Measurements from ENCODE around the gene MIEN1. TPM values are rescaled to one million over a fixed set of nuclear protein-coding genes. Genes with fewer than 3 reads are reported as not detected.
A peak's percentile ranks its signal among the peaks of the same experiment; 100 is the strongest.

Gene MIEN1
- total and polyA plus RNA-seq, 2 of the 13 experiments (the other 11 are each of a cell fraction or from before 2014, with no cell fraction given), result 40.6 to 56.6 TPM

- no peak; the same call in none of the 2 replicates for TF ChIP-seq ZC3H4 (CRISPR knock-in tag; IDR thresholded peaks at IDR 0.05; ENCODE audit: borderline replicate concordance)
- TF ChIP-seq ZNF569 (CRISPR knock-in tag; IDR thresholded peaks at IDR 0.05; ENCODE audit: borderline replicate concordance), result 0 out of 2 replicates have a peak, but pooled peaks have one; percentile 58
- TF ChIP-seq TAF1 (CRISPR knock-in tag; IDR thresholded peaks at IDR 0.05), result peak; percentile 60
- no peak for TF ChIP-seq CHD4 (IDR thresholded peaks at IDR 0.05; ENCODE audit: borderline replicate concordance, low read length)
- no peak for TF ChIP-seq MATR3 (CRISPR knock-in tag; IDR thresholded peaks at IDR 0.05)
- no peak; the same call in 1 of the 2 replicates for TF ChIP-seq NR2F2 (IDR thresholded peaks at IDR 0.05; ENCODE audit: borderline replicate concordance, low read depth)
- TF ChIP-seq MTA1 (CRISPR knock-in tag; IDR thresholded peaks at IDR 0.05; ENCODE audit: borderline replicate concordance), result peak; percentile 60; the same call in 1 of the 2 replicates
- TF ChIP-seq KDM4B (CRISPR knock-in tag; IDR thresholded peaks at IDR 0.05), result no peak
- no peak for TF ChIP-seq KDM3A (CRISPR knock-in tag; IDR thresholded peaks at IDR 0.05; ENCODE audit: low read depth)
- TF ChIP-seq ZNF703 (CRISPR knock-in tag; IDR thresholded peaks at IDR 0.05; ENCODE audit: borderline replicate concordance), result no peak
- TF ChIP-seq ZNF367 (CRISPR knock-in tag; IDR thresholded peaks at IDR 0.05; ENCODE audit: borderline replicate concordance), result peak; percentile 71; the same call in 1 of the 2 replicates
- no peak; the same call in 1 of the 2 replicates for TF ChIP-seq SIN3B (IDR thresholded peaks at IDR 0.05; ENCODE audit: low read length)
- peak; percentile 55; the same call in 1 of the 2 replicates for TF ChIP-seq IKZF5 (CRISPR knock-in tag; IDR thresholded peaks at IDR 0.05)
- TF ChIP-seq, protein P1, sequence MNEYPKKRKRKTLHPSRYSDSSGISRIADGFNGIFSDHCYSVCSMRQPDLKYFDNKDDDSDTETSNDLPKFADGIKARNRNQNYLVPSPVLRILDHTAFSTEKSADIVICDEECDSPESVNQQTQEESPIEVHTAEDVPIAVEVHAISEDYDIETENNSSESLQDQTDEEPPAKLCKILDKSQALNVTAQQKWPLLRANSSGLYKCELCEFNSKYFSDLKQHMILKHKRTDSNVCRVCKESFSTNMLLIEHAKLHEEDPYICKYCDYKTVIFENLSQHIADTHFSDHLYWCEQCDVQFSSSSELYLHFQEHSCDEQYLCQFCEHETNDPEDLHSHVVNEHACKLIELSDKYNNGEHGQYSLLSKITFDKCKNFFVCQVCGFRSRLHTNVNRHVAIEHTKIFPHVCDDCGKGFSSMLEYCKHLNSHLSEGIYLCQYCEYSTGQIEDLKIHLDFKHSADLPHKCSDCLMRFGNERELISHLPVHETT (CRISPR knock-in tag; conservative IDR thresholded peaks at IDR 0.05), result 0 out of 2 replicates have a peak, but pooled peaks have one; percentile 8
- TF ChIP-seq, protein P2, sequence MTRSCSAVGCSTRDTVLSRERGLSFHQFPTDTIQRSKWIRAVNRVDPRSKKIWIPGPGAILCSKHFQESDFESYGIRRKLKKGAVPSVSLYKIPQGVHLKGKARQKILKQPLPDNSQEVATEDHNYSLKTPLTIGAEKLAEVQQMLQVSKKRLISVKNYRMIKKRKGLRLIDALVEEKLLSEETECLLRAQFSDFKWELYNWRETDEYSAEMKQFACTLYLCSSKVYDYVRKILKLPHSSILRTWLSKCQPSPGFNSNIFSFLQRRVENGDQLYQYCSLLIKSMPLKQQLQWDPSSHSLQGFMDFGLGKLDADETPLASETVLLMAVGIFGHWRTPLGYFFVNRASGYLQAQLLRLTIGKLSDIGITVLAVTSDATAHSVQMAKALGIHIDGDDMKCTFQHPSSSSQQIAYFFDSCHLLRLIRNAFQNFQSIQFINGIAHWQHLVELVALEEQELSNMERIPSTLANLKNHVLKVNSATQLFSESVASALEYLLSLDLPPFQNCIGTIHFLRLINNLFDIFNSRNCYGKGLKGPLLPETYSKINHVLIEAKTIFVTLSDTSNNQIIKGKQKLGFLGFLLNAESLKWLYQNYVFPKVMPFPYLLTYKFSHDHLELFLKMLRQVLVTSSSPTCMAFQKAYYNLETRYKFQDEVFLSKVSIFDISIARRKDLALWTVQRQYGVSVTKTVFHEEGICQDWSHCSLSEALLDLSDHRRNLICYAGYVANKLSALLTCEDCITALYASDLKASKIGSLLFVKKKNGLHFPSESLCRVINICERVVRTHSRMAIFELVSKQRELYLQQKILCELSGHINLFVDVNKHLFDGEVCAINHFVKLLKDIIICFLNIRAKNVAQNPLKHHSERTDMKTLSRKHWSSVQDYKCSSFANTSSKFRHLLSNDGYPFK (CRISPR knock-in tag; IDR thresholded peaks at IDR 0.05; ENCODE audit: borderline replicate concordance), result peak; percentile 60
- no peak for TF ChIP-seq ZNF530 (CRISPR knock-in tag; IDR thresholded peaks at IDR 0.05; ENCODE audit: low read depth)
- peak; percentile 58; the same call in 1 of the 2 replicates for TF ChIP-seq ZNF264 (CRISPR knock-in tag; IDR thresholded peaks at IDR 0.05)
- TF ChIP-seq TBL1XR1 (IDR thresholded peaks at IDR 0.05; ENCODE audit: borderline replicate concordance, low read length, partially characterized antibody), result peak; percentile 28
- peak; percentile 72; the same call in 1 of the 2 replicates for TF ChIP-seq SIN3A (IDR thresholded peaks at IDR 0.05; ENCODE audit: borderline replicate concordance, low read depth, low read length)
- no peak for TF ChIP-seq ZMYM2 (CRISPR knock-in tag; IDR thresholded peaks at IDR 0.05)
- TF ChIP-seq JUN (CRISPR knock-in tag; IDR thresholded peaks at IDR 0.05), result no peak
- TF ChIP-seq MYPOP (CRISPR knock-in tag; IDR thresholded peaks at IDR 0.05), result peak; percentile 58; the same call in 1 of the 2 replicates
- TF ChIP-seq ZNF605 (CRISPR knock-in tag; IDR thresholded peaks at IDR 0.05), result peak; percentile 90
- TF ChIP-seq CBX1 (IDR thresholded peaks at IDR 0.05; ENCODE audit: low read depth), result no peak
Measured at GRCh38 chr17:39737760-39738567, 7.6 kb upstream of the MIEN1 start, which contains the start of gene GRB7 (continued).

Measured in HepG2 (cell line).